Measurements from ENCODE around the gene AOPEP.

Gene AOPEP

DNA sequence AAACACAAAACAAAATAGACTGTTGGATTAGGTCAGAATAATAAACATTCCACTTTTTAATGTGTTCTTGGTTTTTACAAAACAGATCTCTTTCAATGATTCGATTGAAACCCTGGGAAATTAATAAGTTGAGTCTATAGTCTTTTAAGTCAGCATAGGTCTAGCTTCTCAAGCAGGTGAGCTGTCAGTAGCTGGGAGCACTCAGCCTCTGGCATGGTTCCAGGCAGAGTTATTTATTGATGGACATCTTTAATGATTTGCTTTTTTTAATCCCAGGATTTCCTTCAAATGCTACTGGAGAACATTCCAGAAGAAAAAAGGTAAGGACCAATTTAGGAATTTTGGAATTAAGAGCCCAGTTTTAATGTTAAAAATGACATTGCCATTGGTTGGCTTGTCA is 241.0 kb downstream of the AOPEP start:
- Histone ChIP-seq H4K20me1 (no peaks in the 10 kb centered on the region), H3K4me2 (no peak overlapping the region), H3K9me3 (no peaks in the 10 kb centered on the region), H3K27ac (no peak overlapping the region), H3K9ac (no peak overlapping the region), H3K27me3 (no peaks in the 10 kb centered on the region), H3K4me3 (no peak overlapping the region), H3K4me1 (no peaks in the 10 kb centered on the region), H3K36me3 (peaks cover 27% of the 10 kb centered on the region)
- TF ChIP-seq Cebpa-rat (IDR thresholded peaks at IDR 0.05): no peak

DNA sequence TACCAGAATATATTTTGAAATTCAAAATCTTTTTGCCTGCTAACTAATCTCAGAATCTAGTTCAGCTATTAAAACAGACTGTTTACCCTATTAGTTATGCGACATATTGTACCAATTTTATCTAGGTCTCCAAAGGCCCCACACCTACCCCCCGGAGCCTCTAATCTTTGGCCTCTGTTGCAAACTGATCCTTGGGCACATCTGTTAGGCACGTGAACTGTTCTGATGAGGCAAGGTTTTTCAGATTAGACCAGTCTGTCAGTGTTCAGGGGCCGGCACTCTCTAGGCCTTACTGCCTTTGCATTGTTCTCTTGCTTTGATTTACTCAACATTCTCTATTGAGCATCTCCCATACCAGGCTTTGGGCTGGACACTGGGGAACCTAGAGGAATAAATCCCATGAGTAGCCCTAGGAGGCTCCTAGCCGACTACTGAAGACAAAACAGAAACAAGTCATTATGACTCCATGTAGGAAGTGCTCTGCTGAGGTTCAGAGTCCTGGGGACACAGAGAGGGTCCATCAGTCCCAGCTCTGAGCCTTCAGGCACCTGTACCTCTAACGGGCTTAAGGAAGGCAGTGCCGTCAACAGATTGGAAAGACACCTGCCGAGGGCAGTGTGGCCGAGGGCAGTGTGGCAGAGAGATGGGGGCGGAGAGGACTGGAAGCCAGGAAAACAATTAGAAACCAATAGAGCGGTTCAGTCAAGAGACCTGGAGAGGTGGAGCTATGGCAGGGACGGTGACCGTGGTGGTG is 245.1 kb downstream of the AOPEP start:
- Histone ChIP-seq H3K4me2 (no peak overlapping the region), H4K20me1 (no peaks in the 10 kb centered on the region), H3K36me3 (peaks cover 20% of the 10 kb centered on the region), H3K27me3 (no peaks in the 10 kb centered on the region), H3K4me1 (no peaks in the 10 kb centered on the region), H3K27ac (no peak overlapping the region), H3K9me3 (no peaks in the 10 kb centered on the region), H3K4me3 (no peak overlapping the region), H3K9ac (no peak overlapping the region)
- TF ChIP-seq Cebpa-rat (IDR thresholded peaks at IDR 0.05): no peak

DNA sequence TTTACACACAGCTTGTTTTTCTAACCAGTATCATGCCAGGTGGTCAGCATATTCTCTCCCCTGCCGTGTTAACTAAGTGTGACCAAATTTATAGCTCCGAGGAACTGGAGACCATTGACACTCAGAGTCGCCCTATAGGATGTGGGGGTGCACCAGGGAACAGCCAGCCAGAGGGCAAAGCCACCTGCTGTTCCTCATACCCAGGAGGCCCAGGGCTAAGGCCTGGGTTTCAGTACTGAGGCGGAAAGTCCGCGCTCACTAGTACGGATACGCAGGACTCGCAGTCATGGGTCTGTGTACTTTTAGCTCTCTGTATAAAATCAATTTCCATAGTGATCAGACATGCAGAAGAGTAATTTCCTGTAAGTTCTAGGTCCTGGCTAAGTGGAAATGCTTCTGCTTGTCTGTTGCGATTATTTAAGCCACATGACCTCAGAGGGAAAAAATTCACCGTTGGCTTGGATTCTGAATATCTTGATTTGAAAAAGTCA is 247.0 kb downstream of the AOPEP start:
- Histone ChIP-seq H3K27me3 (no peaks in the 10 kb centered on the region), H3K36me3 (peaks cover 9% of the 10 kb centered on the region; the same call in 1 of the 2 replicates), H3K9me3 (no peaks in the 10 kb centered on the region), H4K20me1 (no peaks in the 10 kb centered on the region), H3K4me3 (no peak overlapping the region), H3K9ac (no peak overlapping the region), H3K4me2 (no peak overlapping the region), H3K27ac (no peak overlapping the region), H3K4me1 (no peaks in the 10 kb centered on the region)
- no peak for TF ChIP-seq Cebpa-rat (IDR thresholded peaks at IDR 0.05)

DNA sequence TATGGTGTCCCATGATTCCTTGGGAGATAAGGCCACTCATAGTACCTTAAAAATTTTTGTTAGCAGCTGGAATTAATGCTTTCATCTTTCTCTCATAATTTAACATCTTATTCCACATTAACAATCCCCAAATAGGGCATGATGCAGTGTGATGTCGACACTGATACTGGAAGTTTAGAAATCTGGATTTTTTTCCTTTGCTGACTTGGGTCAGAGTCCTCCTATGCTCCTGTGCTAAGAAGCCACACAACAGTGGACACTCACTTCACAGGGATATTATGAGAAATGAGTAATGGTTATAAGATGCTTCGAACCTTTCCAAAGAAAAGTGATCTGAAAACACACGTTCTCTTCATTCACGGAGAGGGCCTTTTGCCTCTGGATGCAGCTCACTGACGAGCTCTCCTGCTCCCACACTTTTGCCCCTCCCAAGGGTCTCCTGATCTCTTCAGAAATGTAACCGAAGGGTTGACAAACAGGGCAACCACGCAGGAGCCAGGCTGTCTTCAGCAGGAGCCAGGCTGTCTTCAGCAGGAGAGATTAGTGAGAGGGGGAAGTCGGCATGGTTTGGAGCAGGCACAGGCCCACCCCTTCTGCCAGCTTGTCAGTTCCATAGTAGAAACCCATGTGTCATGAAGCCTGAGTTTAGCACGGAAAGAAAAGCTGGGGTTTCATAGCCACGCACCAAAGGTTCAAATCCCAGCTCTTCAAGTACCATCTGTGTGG is 247.8 kb downstream of the AOPEP start:
- Histone ChIP-seq H3K9me3 (no peaks in the 10 kb centered on the region), H3K4me3 (no peak overlapping the region), H3K9ac (no peak overlapping the region), H4K20me1 (no peaks in the 10 kb centered on the region), H3K4me1 (no peaks in the 10 kb centered on the region), H3K4me2 (no peak overlapping the region), H3K36me3 (peaks cover 11% of the 10 kb centered on the region; the same call in 1 of the 2 replicates), H3K27me3 (no peaks in the 10 kb centered on the region), H3K27ac (no peak overlapping the region)
- no peak for TF ChIP-seq Cebpa-rat (IDR thresholded peaks at IDR 0.05)

DNA sequence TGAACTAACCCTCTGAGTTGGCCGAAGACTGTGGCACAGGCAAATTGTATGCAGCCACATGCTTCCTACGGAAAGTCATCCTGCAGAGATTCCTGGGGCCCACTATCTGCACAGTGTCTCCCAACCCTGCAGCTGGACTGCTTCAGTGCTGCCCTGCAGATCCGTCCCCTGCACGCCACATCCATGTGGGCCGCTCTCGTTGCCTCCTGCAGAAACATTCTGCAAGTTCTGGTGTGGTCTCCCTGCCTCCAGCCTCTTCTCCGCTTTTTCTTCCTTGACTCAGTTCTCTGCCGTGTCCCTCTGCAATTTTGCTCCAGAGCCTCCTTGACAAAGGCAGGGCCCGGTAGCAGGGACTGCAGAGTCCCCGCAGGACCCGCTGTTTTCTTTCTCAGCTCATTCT is 249.0 kb downstream of the AOPEP start:
- Histone ChIP-seq H3K4me3 (no peak overlapping the region), H3K4me1 (no peaks in the 10 kb centered on the region), H4K20me1 (no peaks in the 10 kb centered on the region), H3K4me2 (no peak overlapping the region), H3K27me3 (no peaks in the 10 kb centered on the region), H3K9ac (no peak overlapping the region), H3K36me3 (peaks cover 12% of the 10 kb centered on the region; the same call in 1 of the 2 replicates), H3K9me3 (no peaks in the 10 kb centered on the region), H3K27ac (no peak overlapping the region)
- no peak for TF ChIP-seq Cebpa-rat (IDR thresholded peaks at IDR 0.05)

DNA sequence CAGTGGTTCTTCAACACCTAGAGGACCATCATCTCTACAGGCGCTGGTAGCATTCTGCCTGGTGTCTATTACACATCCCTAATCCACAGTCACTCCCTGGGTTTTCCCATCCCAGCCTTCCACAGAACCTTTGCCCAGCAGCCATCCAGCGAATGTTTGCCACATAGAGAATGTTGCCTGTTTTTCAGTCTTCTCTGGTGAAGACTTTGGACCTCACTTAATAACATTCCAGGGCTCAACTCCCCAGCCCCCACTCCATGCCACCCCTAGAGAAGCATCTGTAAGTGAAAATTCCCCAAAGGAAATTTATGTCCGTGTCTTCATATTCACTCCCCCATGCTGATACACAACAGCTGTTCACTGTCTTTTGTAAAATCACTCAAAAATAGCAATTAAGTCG is 249.6 kb downstream of the AOPEP start:
- Histone ChIP-seq H4K20me1 (no peaks in the 10 kb centered on the region), H3K4me3 (no peak overlapping the region), H3K9ac (no peak overlapping the region), H3K36me3 (peaks cover 12% of the 10 kb centered on the region; the same call in 1 of the 2 replicates), H3K9me3 (no peaks in the 10 kb centered on the region), H3K4me2 (no peak overlapping the region), H3K27ac (no peak overlapping the region), H3K27me3 (no peaks in the 10 kb centered on the region), H3K4me1 (no peaks in the 10 kb centered on the region)
- TF ChIP-seq Cebpa-rat (IDR thresholded peaks at IDR 0.05): no peak

DNA sequence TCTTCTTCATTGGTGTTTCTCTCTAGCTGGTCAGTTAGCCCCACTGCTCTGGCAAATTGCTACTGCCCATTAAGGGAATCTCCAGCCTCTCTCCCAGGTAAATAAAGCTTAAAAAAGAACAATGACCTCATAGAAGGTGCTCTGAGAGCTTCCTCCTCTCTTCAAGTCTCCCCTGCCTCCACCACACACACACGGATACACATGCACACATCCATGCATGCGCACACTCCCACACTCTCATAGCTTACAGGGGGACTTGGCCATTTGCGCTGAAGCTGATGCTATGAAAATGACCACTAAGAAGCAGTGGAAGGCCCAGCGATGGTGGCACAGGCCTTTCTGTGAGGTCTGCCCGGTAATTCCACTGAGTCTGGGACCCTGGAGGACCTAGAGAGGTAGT is 250.9 kb downstream of the AOPEP start:
- TF ChIP-seq Cebpa-rat (IDR thresholded peaks at IDR 0.05): no peak
- H3K4me3 ChIP-seq: no peak overlapping the region
- H3K27me3 ChIP-seq: no peaks in the 10 kb centered on the region
- H3K9ac ChIP-seq: no peak overlapping the region
- H3K4me2 ChIP-seq: no peak overlapping the region
- H3K4me1 ChIP-seq: no peaks in the 10 kb centered on the region
- H4K20me1 ChIP-seq: no peaks in the 10 kb centered on the region
- H3K9me3 ChIP-seq: no peaks in the 10 kb centered on the region
- H3K36me3 ChIP-seq: peaks cover 12% of the 10 kb centered on the region; the same call in 1 of the 2 replicates
- no peak overlapping the region for H3K27ac ChIP-seq

DNA sequence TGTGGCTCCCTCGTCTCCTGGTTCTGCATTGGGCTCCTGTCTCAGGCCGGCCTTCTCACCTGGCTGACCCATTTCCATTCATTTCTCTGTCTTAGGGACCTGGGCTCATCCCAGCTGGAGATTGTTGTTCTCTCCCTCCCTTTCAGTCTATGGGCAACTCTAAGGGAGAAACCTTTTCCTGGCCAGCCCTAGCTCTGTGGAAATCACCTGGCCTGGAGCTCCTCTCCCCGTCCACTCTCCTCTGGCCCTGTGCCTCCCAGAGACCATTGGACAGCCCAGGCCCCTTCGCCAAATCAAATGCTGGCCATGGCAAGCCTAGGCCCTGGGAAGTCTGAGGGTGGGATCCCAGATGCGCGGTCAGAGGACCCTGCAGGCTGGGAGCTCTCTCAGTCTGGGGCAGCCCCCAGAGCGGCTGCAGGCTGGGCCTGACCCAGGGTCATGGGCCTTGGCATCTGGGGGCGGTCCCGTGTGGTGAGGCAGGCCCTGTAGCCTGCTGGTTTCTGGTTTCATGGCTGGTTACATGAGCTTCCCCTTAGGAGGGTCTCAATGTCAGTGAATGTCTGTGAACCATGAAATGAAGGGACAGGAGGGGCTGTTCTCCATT is 253.5 kb downstream of the AOPEP start:
- Histone ChIP-seq H3K27ac (no peak overlapping the region), H3K27me3 (no peaks in the 10 kb centered on the region), H3K9ac (no peak overlapping the region), H3K4me1 (no peaks in the 10 kb centered on the region), H4K20me1 (no peaks in the 10 kb centered on the region), H3K36me3 (peaks cover 16% of the 10 kb centered on the region; the same call in 1 of the 2 replicates), H3K4me2 (no peak overlapping the region), H3K4me3 (no peak overlapping the region), H3K9me3 (no peaks in the 10 kb centered on the region)
- no peak for TF ChIP-seq Cebpa-rat (IDR thresholded peaks at IDR 0.05)

DNA sequence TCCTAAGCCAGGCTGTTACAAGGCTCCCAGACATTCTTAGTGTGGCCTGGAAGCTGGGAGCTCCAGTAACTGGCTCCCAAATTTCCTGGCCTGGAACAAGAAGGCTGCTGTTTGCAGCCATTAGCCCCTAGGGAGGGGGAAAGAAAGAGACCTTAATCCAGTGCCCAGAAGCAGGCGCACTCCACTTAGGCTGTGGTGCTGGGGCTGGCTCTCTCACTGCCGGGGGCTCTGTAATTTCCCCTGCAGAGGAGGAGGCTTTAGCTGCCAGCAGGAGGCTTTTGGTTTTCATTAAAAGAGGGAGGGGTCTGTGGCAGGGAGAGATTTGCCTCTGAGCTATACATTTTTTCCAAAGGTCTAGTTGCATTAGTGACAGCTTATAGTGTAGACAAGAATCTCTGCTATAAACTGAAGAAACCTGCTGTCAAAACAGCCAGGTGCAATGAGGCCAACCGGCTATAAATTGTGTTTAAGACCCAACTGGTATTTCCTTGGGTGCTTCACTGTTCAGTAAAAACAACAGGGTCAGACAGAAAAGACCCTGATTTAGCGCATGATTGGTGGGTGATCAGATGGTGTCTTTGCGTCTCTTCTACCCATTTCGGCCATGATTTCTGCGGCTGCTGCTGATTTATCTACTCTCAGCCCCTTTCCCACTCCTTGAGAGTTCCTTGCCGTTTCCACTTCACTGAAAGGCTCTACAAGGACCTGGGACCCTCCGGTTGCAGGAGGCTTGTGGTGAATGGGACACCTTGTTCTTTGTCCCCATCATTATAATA is 254.6 kb downstream of the AOPEP start:
- no peak overlapping the region for H3K9ac ChIP-seq
- H3K27me3 ChIP-seq: no peaks in the 10 kb centered on the region
- no peak overlapping the region for H3K4me2 ChIP-seq
- no peak overlapping the region for H3K27ac ChIP-seq
- no peaks in the 10 kb centered on the region for H3K9me3 ChIP-seq
- H4K20me1 ChIP-seq: no peaks in the 10 kb centered on the region
- H3K4me3 ChIP-seq: no peak overlapping the region
- H3K4me1 ChIP-seq: no peaks in the 10 kb centered on the region
- H3K36me3 ChIP-seq: peaks cover 16% of the 10 kb centered on the region; the same call in 1 of the 2 replicates
- TF ChIP-seq Cebpa-rat (IDR thresholded peaks at IDR 0.05): no peak

All from BLaER1 (cell line).